Astrocyte of the cerebellum (primary cell): ENCODE measurements around the gene JAK1.

Experiments
- DNase-seq: peaks from one replicate; pipeline ENCODE4 v3.0.0-alpha.2; 2011; ENCODE audit warnings: low read depth
- H3K4me3 ChIP-seq: 2 replicates; pipeline ENCODE4 v1.5.1; 2011; ENCODE audit warnings: mild to moderate bottlenecking, low read depth, low read length, moderate library complexity
- in situ Hi-C: cut with HindIII; loops from 2 replicates; pipeline ENCODE4 v1.10.0; 2017; ENCODE audit warnings: low sequenced_read_pairs
- TF ChIP-seq, protein P1 (sequence below): IDR thresholded peaks from 2 replicates; pipeline ENCODE4 v1.5.1; 2012; ENCODE audit warnings: low read length, low read depth, moderate library complexity, mild to moderate bottlenecking; ENCODE audit errors: missing control alignments

Gene JAK1

DNA sequence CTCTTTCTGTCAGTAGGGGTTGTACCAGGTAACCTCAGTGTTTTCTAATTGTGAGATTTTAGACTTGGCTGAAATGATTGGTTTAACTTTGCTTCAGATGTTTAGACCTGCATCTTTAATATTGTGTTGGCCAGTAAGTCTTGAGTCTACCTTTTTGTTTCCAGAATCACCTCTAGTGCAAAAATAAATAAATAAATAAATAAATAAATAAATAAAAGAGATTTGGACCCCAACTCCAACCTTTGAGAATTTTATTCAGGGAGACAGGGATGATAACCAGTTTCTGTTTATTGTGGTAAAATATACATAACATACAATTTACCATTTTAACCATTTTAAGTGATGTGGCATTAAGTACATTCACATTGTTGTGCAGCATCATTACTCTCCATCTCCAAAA, 157.0 kb downstream of the JAK1 start:
- no peak overlapping the region for H3K4me3 ChIP-seq
- no peak for DNase-seq
- TF ChIP-seq, protein P1, sequence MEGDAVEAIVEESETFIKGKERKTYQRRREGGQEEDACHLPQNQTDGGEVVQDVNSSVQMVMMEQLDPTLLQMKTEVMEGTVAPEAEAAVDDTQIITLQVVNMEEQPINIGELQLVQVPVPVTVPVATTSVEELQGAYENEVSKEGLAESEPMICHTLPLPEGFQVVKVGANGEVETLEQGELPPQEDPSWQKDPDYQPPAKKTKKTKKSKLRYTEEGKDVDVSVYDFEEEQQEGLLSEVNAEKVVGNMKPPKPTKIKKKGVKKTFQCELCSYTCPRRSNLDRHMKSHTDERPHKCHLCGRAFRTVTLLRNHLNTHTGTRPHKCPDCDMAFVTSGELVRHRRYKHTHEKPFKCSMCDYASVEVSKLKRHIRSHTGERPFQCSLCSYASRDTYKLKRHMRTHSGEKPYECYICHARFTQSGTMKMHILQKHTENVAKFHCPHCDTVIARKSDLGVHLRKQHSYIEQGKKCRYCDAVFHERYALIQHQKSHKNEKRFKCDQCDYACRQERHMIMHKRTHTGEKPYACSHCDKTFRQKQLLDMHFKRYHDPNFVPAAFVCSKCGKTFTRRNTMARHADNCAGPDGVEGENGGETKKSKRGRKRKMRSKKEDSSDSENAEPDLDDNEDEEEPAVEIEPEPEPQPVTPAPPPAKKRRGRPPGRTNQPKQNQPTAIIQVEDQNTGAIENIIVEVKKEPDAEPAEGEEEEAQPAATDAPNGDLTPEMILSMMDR, result no peak
- in situ Hi-C loops, result loop anchor here (25.0 kb wide), 1 partner anchor 547 kb away; no protein-coding TSS in a partner anchor

DNA sequence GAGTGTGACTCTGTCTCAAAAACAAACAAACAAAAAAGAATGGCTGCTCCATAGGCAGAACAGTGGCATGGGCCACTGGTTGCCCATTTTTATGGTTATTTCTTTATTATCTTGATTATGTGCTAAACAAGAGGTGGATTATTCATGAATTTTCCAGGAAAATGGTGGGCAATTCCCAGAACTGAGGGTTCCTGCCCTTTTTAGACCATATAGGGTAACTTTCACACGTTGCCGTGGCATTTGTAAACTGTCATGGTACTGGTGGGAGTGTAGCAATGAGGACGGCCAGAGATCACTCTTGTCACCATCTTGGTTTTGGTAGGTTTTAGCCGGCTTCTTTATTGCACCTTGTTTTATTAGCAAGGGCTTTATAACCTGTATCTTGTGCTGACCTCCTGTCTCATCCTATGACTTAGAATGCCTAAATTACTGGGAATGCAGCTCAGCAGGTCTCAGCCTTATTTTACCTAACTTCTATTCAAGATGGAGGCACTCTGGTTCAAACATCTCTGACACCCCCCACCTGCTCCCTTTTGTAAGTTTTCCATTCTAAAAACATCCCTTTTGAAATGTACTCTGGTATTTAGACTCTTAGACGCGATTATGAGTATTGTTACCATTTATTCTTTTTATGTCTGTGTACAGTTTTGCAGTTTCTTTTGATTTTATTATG, 164.4 kb downstream of the JAK1 start:
- H3K4me3 ChIP-seq, result no peak overlapping the region
- TF ChIP-seq, protein P1, result no peak
- DNase-seq, result no peak
- in situ Hi-C loops, result loop anchor here (25.0 kb wide), 1 partner anchor 540 kb away; no protein-coding TSS in a partner anchor

DNA sequence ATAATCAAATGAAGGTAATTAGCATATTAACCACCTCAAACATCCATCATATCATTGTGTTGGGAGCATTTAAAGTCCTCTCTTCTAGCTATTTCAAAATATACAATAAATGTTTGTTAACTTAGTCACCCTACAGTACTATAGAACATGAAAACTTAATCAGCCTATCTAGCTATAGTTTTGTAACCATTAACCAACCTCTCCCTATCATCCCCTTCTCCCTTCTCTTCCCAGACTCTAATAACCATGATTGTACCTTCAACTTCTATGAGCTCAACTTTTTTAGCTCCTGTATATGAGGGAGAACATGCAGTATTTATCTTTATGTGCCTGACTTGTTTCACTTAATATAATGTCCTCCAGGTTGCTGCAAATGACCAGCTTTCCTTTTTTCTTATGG, 167.5 kb downstream of the JAK1 start:
- TF ChIP-seq, protein P1, result no peak
- in situ Hi-C loops, result no loop called here

DNA sequence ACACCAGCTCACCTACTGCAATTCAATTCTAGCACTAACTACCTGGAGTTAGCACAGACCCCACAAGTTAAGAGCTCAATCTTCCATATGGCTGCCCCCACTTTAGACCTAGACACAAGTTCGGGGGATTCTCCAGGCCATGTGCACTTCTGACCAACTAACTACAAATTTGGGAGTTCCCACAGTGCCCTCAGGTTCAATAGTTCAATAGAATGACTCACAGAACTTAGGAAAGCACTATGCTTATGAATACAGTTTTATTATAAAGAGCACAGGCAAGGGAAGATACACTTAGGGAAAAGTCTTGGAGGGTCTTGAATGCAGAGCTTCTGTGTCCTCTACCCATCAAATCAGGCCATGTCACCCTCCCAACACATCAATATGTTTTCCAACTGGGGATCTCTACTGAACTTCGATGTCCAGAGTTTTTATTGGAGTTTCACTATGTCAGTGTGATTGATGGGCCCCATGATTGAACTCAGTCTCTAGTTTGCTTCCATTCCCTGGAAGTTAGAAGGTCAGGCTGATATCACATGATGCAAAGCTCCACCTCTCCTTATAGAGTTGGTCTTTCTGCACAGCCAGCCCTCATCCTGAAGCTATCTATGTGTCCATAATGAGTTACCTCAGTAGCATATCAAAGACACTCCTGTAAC, 175.4 kb downstream of the JAK1 start:
- no peak for DNase-seq
- no peak overlapping the region for H3K4me3 ChIP-seq
- TF ChIP-seq, protein P1, result no peak
- in situ Hi-C loops, result no loop called here

More for the DNA sequence above, 167.5 kb downstream of the JAK1 start:
- H3K4me3 ChIP-seq, result no peak overlapping the region
- DNase-seq, result no peak
